H1 (cell line): ENCODE data around the gene VPS26A.

Source experiments
- EGR1 ChIP-seq: IDR thresholded peaks from 2 replicates; pipeline ENCODE4 v1.6.1; 2011; ENCODE audit warnings: low read depth, low read length, borderline replicate concordance
- EZH2 ChIP-seq: fragments of 200-600 bp; sonication (generic); IDR thresholded peaks from 2 replicates; pipeline ENCODE4 v1.7.1; 2012; ENCODE audit warnings: low read depth, mild to moderate bottlenecking, moderate library complexity, low read length, inconsistent platforms; ENCODE audit not compliant: severe bottlenecking
- FOSL1 ChIP-seq: IDR thresholded peaks from 2 replicates; pipeline ENCODE4 v1.6.1; 2011; ENCODE audit warnings: mild to moderate bottlenecking, low read depth, low read length, moderate library complexity; ENCODE audit not compliant: insufficient read depth
- JUN ChIP-seq: IDR thresholded peaks from 2 replicates; pipeline ENCODE4 v1.6.1; 2011; ENCODE audit warnings: low read depth, mild to moderate bottlenecking, improper control_type of control experiment, low read length
- JUND ChIP-seq: IDR thresholded peaks from 2 replicates; pipeline ENCODE4 v1.6.1; 2011; ENCODE audit warnings: mild to moderate bottlenecking, improper control_type of control experiment, low read length
- POLR2A ChIP-seq, 2 experiments: IDR thresholded peaks; 1 replicate in 1 of 2; 2 replicates in 1 of 2; pipeline ENCODE4 v1.6.1; 2011; ENCODE audit warnings: low read depth in 2 of 2, low read length in 2 of 2, mild to moderate bottlenecking in 2 of 2; ENCODE audit errors: control extremely low read depth in 1 of 2
- RAD21 ChIP-seq, 2 experiments: IDR thresholded peaks in 1 of 2; conservative IDR thresholded peaks in 1 of 2; 2 replicates each; pipeline ENCODE4 v1.6.1; 2011; ENCODE audit warnings: low read depth in 2 of 2, low read length in 2 of 2, improper control_type of control experiment in 1 of 2, inconsistent platforms in 1 of 2, mild to moderate bottlenecking in 1 of 2, moderate library complexity in 1 of 2
- RNF2 ChIP-seq: fragments of 200-900, 300-1000 bp; sonication (generic); IDR thresholded peaks from 2 replicates; pipeline ENCODE4 v1.7.1; 2016; ENCODE audit warnings: borderline replicate concordance, low read depth, mild to moderate bottlenecking, antibody characterized with exemption, low read length; ENCODE audit not compliant: poor library complexity, severe bottlenecking; ENCODE audit errors: missing control alignments
- SP4 ChIP-seq: IDR thresholded peaks from 2 replicates; pipeline ENCODE4 v1.6.1; 2012; ENCODE audit warnings: low read length, inconsistent platforms
- TAF1 ChIP-seq: IDR thresholded peaks from 2 replicates; pipeline ENCODE4 v1.6.1; 2011; ENCODE audit warnings: mild to moderate bottlenecking, low read depth, low read length
- YY1 ChIP-seq: IDR thresholded peaks from 2 replicates; pipeline ENCODE4 v1.6.1; 2011; ENCODE audit warnings: low read depth, mild to moderate bottlenecking, low read length
- TF ChIP-seq, protein P1 (sequence below), 3 experiments: IDR thresholded peaks; 1 replicate in 2 of 3; 2 replicates in 1 of 3; pipeline versions ENCODE4 v1.5.1 to v1.6.1; 2011; ENCODE audit warnings: low read length in 3 of 3, mild to moderate bottlenecking in 3 of 3, inconsistent platforms in 2 of 3, low read depth in 1 of 3, moderate library complexity in 1 of 3; ENCODE audit not compliant: insufficient read depth in 1 of 3; ENCODE audit errors: control extremely low read depth in 1 of 3

DNA sequence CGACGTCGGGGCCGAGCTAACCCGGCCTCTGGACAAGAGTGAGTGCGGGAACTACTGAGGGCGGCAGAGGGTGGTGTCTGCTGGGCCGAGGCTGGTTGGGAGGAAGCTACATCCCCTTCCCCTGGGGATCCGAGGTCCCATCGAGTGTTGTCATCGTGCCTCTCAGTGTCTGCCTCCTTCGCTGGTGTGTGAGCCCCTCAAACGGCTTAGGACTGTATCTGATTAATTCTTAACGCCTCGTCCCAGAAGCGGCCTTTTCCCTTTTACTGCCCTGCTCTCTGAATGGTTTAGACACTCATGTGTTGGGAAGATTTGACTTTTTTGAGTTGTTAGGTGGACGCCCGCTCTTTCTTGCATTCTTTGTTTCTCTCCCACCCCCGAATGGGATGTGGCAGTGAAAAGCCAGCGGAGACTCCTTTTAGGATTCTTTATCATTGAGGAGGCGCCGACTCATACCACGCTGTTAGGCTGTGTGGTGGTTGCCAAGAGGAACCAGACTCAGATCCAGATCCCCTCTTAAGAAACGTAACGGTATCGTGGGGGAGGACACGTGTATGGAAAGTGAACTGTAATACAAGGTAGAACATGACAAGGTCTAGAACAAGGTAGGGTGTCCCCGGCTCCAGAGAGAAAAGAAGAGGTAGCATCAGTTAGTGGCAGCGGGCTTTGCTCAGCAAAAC, 56.7 kb downstream of the VPS26A start:
- TF ChIP-seq FOSL1 = no peak
- no peak for TF ChIP-seq EGR1
- TF ChIP-seq, protein P1, sequence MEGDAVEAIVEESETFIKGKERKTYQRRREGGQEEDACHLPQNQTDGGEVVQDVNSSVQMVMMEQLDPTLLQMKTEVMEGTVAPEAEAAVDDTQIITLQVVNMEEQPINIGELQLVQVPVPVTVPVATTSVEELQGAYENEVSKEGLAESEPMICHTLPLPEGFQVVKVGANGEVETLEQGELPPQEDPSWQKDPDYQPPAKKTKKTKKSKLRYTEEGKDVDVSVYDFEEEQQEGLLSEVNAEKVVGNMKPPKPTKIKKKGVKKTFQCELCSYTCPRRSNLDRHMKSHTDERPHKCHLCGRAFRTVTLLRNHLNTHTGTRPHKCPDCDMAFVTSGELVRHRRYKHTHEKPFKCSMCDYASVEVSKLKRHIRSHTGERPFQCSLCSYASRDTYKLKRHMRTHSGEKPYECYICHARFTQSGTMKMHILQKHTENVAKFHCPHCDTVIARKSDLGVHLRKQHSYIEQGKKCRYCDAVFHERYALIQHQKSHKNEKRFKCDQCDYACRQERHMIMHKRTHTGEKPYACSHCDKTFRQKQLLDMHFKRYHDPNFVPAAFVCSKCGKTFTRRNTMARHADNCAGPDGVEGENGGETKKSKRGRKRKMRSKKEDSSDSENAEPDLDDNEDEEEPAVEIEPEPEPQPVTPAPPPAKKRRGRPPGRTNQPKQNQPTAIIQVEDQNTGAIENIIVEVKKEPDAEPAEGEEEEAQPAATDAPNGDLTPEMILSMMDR (IDR thresholded peaks at IDR 0.05; ENCODE audit: control extremely low read depth in 1 of 3, insufficient read depth in 1 of 3, low read depth in 1 of 3, low read length in 3 of 3) = no peak
- no peak for TF ChIP-seq YY1
- no peak for TF ChIP-seq SP4
- no peak for TF ChIP-seq RNF2
- TF ChIP-seq JUND = no peak
- no peak for TF ChIP-seq RAD21 (IDR thresholded peaks at IDR 0.05 in 1 of 2, conservative IDR thresholded peaks at IDR 0.05 in 1 of 2; ENCODE audit: low read depth in 2 of 2, low read length in 2 of 2)
- TF ChIP-seq EZH2 = no peak
- TF ChIP-seq POLR2A (IDR thresholded peaks at IDR 0.05; ENCODE audit: control extremely low read depth in 1 of 2, low read depth in 2 of 2, low read length in 2 of 2) = no peak
- no peak for TF ChIP-seq JUN
- TF ChIP-seq TAF1 = no peak
